HCT116 (cell line): ENCODE measurements around the gene HERPUD2. TPM values are rescaled to one million over a fixed set of nuclear protein-coding genes. Genes with fewer than 3 reads are reported as not detected.

Experiments
- ATAC-seq: fragments of 200-7000 bp; cut with Tn5 transposase; 2 replicates; pipeline ENCODE4 v1.9.1; 2020; ENCODE audit warnings: mild to moderate bottlenecking, moderate library complexity
- BruUV-seq: library from RNA; stranded (reverse); fragments of 400-500 nt; replicated peaks from 2 replicates; lab custom pipeline; 2021; lab: Mats Ljungman, UMichigan
- CTCF ChIA-PET: fragments of 300-600 bp; sonication (Branson Sonifier 250); formaldehyde crosslinking; loops from one replicate; lab custom pipeline; 2021; ENCODE audit warnings: antibody characterized with exemption; lab: Charles Lee
- POLR2A ChIA-PET: fragments of 300-600, 350-600 bp; sonication (Branson Sonifier 250); formaldehyde crosslinking; loops from one replicate; lab custom pipeline; 2021; ENCODE audit warnings: antibody characterized with exemption; lab: Charles Lee
- RAD21 ChIA-PET, 2 experiments: fragments of 300-600 bp; sonication (Branson Sonifier 250); formaldehyde crosslinking; loops; one replicate each; lab custom pipeline; 2023; ENCODE audit warnings: low total read pairs in 2 of 2; ENCODE audit not compliant: uncharacterized antibody in 2 of 2, unreplicated experiment in 2 of 2, low non-redundant PET in 1 of 2; lab: Charles Lee
- DNase-seq: peaks from one replicate; pipeline ENCODE4 v3.0.0-alpha.2; 2010; ENCODE audit warnings: low read depth, low spot score
- H2AFZ ChIP-seq: fragments of 200-600 bp; shearing (Covaris generic), sonication (generic); 2 replicates; pipeline ENCODE4 v1.6.1; 2017; ENCODE audit warnings: low read depth, mixed run types, mixed read lengths, antibody characterized with exemption, low read length; ENCODE audit not compliant: poor library complexity, severe bottlenecking
- H3K27ac ChIP-seq: 2 replicates; pipeline ENCODE4 v1.5.1; 2012; ENCODE audit warnings: low read depth, low read length
- H3K27me3 ChIP-seq: fragments of 200-600 bp; sonication (generic); 2 replicates; pipeline ENCODE4 v1.6.1; 2016; ENCODE audit warnings: mixed run types, low read length, mixed read lengths; ENCODE audit not compliant: insufficient read depth
- H3K36me3 ChIP-seq, 2 experiments: fragments of 200-500 bp in 1 of 2; fragments of 200-600 bp in 1 of 2; sonication (Bioruptor generic) in 1 of 2; sonication (generic) in 1 of 2; 2 replicates each; pipeline versions ENCODE4 v1.5.1 to v1.6.1; 2014 to 2016; ENCODE audit warnings: low read length in 2 of 2, inconsistent platforms in 1 of 2, mixed read lengths in 1 of 2, mixed run types in 1 of 2; ENCODE audit not compliant: insufficient read depth in 2 of 2, control insufficient read depth in 1 of 2
- H3K4me1 ChIP-seq, 2 experiments: fragments of 200-600 bp in 1 of 2; sonication (generic) in 1 of 2; 2 replicates each; pipeline versions ENCODE4 v1.5.1 to v1.6.1; 2012 to 2017; ENCODE audit warnings: low read length in 2 of 2, inconsistent platforms in 1 of 2, mild to moderate bottlenecking in 1 of 2, mixed read lengths in 1 of 2, mixed run types in 1 of 2, moderate library complexity in 1 of 2; ENCODE audit not compliant: insufficient read depth in 2 of 2, control insufficient read depth in 1 of 2
- H3K4me2 ChIP-seq: fragments of 200-600 bp; sonication (generic); 2 replicates; pipeline ENCODE4 v1.6.1; 2017; ENCODE audit warnings: mixed run types, low read length, mixed read lengths
- H3K4me3 ChIP-seq, 2 experiments: fragments of 200-600 bp in 1 of 2; sonication (generic) in 1 of 2; replicated peaks in 1 of 2; 2 replicates each; pipeline ENCODE4 v1.5.1; 2011 to 2016; ENCODE audit warnings: low read length in 2 of 2, control low read depth in 1 of 2, low read depth in 1 of 2, mild to moderate bottlenecking in 1 of 2, mixed read lengths in 1 of 2, mixed run types in 1 of 2
- H3K79me2 ChIP-seq: fragments of 200-600 bp; sonication (generic); 2 replicates; pipeline ENCODE4 v1.6.1; 2017; ENCODE audit warnings: mild to moderate bottlenecking, mixed run types, low read length, moderate library complexity, mixed read lengths; ENCODE audit not compliant: insufficient read depth
- H3K9ac ChIP-seq: fragments of 200-600 bp; sonication (generic); 2 replicates; pipeline ENCODE4 v1.6.1; 2016; ENCODE audit warnings: low read length, mixed read lengths
- H3K9me2 ChIP-seq: fragments of 200-600 bp; sonication (generic), shearing (Covaris generic); 2 replicates; pipeline ENCODE4 v1.6.1; 2017; ENCODE audit warnings: mixed run types, mild to moderate bottlenecking, moderate library complexity; ENCODE audit not compliant: insufficient read depth
- H3K9me3 ChIP-seq, 2 experiments: fragments of 200-500 bp in 1 of 2; fragments of 200-600 bp in 1 of 2; sonication (Bioruptor generic) in 1 of 2; sonication (generic) in 1 of 2; 2 replicates each; pipeline ENCODE4 v1.6.1; 2014 to 2017; ENCODE audit warnings: low read length in 2 of 2, mixed read lengths in 2 of 2, inconsistent platforms in 1 of 2, low read depth in 1 of 2, mild to moderate bottlenecking in 1 of 2, mixed run types in 1 of 2, moderate library complexity in 1 of 2; ENCODE audit not compliant: control insufficient read depth in 1 of 2, insufficient read depth in 1 of 2
- H4K20me1 ChIP-seq: fragments of 200-600 bp; sonication (generic), shearing (Covaris generic); 2 replicates; pipeline ENCODE4 v1.6.1; 2017; ENCODE audit warnings: mixed run types, mild to moderate bottlenecking, moderate library complexity; ENCODE audit not compliant: insufficient read depth
- CBX3 ChIP-seq: IDR thresholded peaks from 2 replicates; pipeline ENCODE4 v1.6.1; 2012; ENCODE audit warnings: low read depth
- CEBPB ChIP-seq: IDR thresholded peaks from 2 replicates; pipeline ENCODE4 v1.6.1; 2012; ENCODE audit warnings: low read depth
- ELF1 ChIP-seq: IDR thresholded peaks from 2 replicates; pipeline ENCODE4 v1.6.1; 2012; ENCODE audit warnings: low read depth, borderline replicate concordance
- EZH2 ChIP-seq: fragments of 200-600 bp; sonication (generic); IDR thresholded peaks from 2 replicates; pipeline ENCODE4 v1.6.1; 2017; ENCODE audit warnings: antibody characterized with exemption, mixed run types
- FOSL1 ChIP-seq: IDR thresholded peaks from 2 replicates; pipeline ENCODE4 v1.6.1; 2012; ENCODE audit warnings: low read depth
- JUND ChIP-seq: IDR thresholded peaks from 2 replicates; pipeline ENCODE4 v1.6.1; 2012
- POLR2A ChIP-seq: IDR thresholded peaks from 2 replicates; pipeline ENCODE4 v1.7.0; 2011; ENCODE audit warnings: borderline replicate concordance; ENCODE audit not compliant: insufficient read depth, insufficient read length; ENCODE audit errors: extremely low read depth
- REST ChIP-seq: IDR thresholded peaks from 2 replicates; pipeline ENCODE4 v1.6.1; 2012; ENCODE audit warnings: low read depth
- ZNF274 ChIP-seq: fragments of 200-500 bp; sonication (Bioruptor generic); IDR thresholded peaks from 2 replicates; pipeline ENCODE4 v1.6.1; 2014; ENCODE audit warnings: mild to moderate bottlenecking, low read depth, low read length, inconsistent platforms
- intact Hi-C: fragments of 100-400 bp; cut with micrococcal nuclease; formaldehyde crosslinking; loops from 2 replicates; pipeline ENCODE4 v1.10.0; 2022
- total RNA-seq: library from RNA; stranded (reverse); gene quantifications from one replicate; pipeline ENCODE4 v1.2.1, GENCODE V29; 2021; ENCODE audit not compliant: unreplicated experiment
- TF ChIP-seq, protein P1 (sequence below): IDR thresholded peaks from 2 replicates; pipeline ENCODE4 v1.6.1; 2011; ENCODE audit warnings: mild to moderate bottlenecking, low read length, moderate library complexity; ENCODE audit not compliant: insufficient replicate concordance; ENCODE audit errors: extremely low read depth
- TF ChIP-seq, protein P2 (sequence below): IDR thresholded peaks from 2 replicates; pipeline ENCODE4 v1.6.1; 2012
- TF ChIP-seq, protein P3 (sequence below): IDR thresholded peaks from 2 replicates; pipeline ENCODE4 v1.6.1; 2012
- TF ChIP-seq, protein P4 (sequence below), 3 experiments: fragments of 200-600 bp in 1 of 3; sonication (generic) in 1 of 3; IDR thresholded peaks in 2 of 3; conservative IDR thresholded peaks in 1 of 3; 2 replicates each; pipeline ENCODE4 v1.5.1; 2012 to 2017; ENCODE audit warnings: low read depth in 2 of 3, low read length in 2 of 3, antibody characterized with exemption in 1 of 3, borderline replicate concordance in 1 of 3, control low read depth in 1 of 3, mild to moderate bottlenecking in 1 of 3, mixed read lengths in 1 of 3, mixed run types in 1 of 3, moderate library complexity in 1 of 3; ENCODE audit not compliant: insufficient read depth in 1 of 3

The HERPUD2 gene
- total RNA-seq, 1 experiment from 2014 or later, result 20.5 TPM

GRCh38 chr7:35720849-35721248, 25.9 kb upstream of the HERPUD2 start:
- Histone ChIP-seq H3K27me3 (no peaks in the 10 kb centered on the region), H3K9me2 (no peaks in the 10 kb centered on the region), H3K4me3 (no peak overlapping the region), H3K4me2 (no peak overlapping the region), H3K9me3 (no peaks in the 10 kb centered on the region), H3K9ac (no peak overlapping the region), H3K27ac (no peak overlapping the region), H4K20me1 (no peaks in the 10 kb centered on the region)
- ChIA-PET RAD21 (no interaction called here), POLR2A (no interaction called here), CTCF (interaction anchor here (1.3 kb wide), 1 partner anchor 11 kb away, joined by 3 read pairs; no protein-coding TSS in a partner anchor)
- intact Hi-C loops, result no loop called here
- ATAC-seq, result no peak
- DNase-seq, result no peak
- BruUV-seq, result no TSS peak
- TF ChIP-seq ZNF274 (no peak), EZH2 (no peak), CBX3 (no peak), REST (no peak), CEBPB (no peak), FOSL1 (no peak), POLR2A (no peak), ELF1 (no peak), JUND (no peak)
- TF ChIP-seq, protein P1, sequence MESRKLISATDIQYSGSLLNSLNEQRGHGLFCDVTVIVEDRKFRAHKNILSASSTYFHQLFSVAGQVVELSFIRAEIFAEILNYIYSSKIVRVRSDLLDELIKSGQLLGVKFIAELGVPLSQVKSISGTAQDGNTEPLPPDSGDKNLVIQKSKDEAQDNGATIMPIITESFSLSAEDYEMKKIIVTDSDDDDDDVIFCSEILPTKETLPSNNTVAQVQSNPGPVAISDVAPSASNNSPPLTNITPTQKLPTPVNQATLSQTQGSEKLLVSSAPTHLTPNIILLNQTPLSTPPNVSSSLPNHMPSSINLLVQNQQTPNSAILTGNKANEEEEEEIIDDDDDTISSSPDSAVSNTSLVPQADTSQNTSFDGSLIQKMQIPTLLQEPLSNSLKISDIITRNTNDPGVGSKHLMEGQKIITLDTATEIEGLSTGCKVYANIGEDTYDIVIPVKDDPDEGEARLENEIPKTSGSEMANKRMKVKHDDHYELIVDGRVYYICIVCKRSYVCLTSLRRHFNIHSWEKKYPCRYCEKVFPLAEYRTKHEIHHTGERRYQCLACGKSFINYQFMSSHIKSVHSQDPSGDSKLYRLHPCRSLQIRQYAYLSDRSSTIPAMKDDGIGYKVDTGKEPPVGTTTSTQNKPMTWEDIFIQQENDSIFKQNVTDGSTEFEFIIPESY, result no peak
- TF ChIP-seq, protein P2, sequence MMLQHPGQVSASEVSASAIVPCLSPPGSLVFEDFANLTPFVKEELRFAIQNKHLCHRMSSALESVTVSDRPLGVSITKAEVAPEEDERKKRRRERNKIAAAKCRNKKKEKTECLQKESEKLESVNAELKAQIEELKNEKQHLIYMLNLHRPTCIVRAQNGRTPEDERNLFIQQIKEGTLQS, result no peak
- TF ChIP-seq, protein P3, sequence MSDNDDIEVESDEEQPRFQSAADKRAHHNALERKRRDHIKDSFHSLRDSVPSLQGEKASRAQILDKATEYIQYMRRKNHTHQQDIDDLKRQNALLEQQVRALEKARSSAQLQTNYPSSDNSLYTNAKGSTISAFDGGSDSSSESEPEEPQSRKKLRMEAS, result no peak
- TF ChIP-seq, protein P4, sequence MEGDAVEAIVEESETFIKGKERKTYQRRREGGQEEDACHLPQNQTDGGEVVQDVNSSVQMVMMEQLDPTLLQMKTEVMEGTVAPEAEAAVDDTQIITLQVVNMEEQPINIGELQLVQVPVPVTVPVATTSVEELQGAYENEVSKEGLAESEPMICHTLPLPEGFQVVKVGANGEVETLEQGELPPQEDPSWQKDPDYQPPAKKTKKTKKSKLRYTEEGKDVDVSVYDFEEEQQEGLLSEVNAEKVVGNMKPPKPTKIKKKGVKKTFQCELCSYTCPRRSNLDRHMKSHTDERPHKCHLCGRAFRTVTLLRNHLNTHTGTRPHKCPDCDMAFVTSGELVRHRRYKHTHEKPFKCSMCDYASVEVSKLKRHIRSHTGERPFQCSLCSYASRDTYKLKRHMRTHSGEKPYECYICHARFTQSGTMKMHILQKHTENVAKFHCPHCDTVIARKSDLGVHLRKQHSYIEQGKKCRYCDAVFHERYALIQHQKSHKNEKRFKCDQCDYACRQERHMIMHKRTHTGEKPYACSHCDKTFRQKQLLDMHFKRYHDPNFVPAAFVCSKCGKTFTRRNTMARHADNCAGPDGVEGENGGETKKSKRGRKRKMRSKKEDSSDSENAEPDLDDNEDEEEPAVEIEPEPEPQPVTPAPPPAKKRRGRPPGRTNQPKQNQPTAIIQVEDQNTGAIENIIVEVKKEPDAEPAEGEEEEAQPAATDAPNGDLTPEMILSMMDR (IDR thresholded peaks at IDR 0.05 in 2 of 3, conservative IDR thresholded peaks at IDR 0.05 in 1 of 3; ENCODE audit: borderline replicate concordance in 1 of 3, insufficient read depth in 1 of 3, low read depth in 2 of 3, low read length in 2 of 3), result no peak
- TF ChIP-seq, all 23 proteins: peak for 0
- Histone ChIP-seq H3K79me2 (no peaks in the 10 kb centered on the region), H3K36me3 (no peaks in the 10 kb centered on the region), H3K4me1 (no peaks in the 10 kb centered on the region), H2AFZ (no peak overlapping the region)
